Adrenal gland (tissue), 5 donors: ENCODE results near the gene ARHGAP30.

Experiments used
- CTCF ChIP-seq, 6 experiments: fragments of 450-650 bp in 4 of 6; fragments of 200-600 bp in 2 of 6; sonication (generic) in 1 of 6; IDR thresholded peaks; 1 replicate in 5 of 6; 2 replicates in 1 of 6; pipeline versions ENCODE4 v1.5.1 to v1.8.0; 2016 to 2021; ENCODE audit warnings: antibody characterized with exemption in 6 of 6, mild to moderate bottlenecking in 2 of 6, moderate library complexity in 1 of 6
- POLR2A ChIP-seq, 2 donors: fragments of 450-650 bp; IDR thresholded peaks; one replicate each; pipeline ENCODE4 v1.6.1; 2017; ENCODE audit warnings: antibody characterized with exemption in 2 of 2, mild to moderate bottlenecking in 2 of 2, moderate library complexity in 1 of 2
- donor health status: DM: no; HTN: no; CAD: no.

DNA sequence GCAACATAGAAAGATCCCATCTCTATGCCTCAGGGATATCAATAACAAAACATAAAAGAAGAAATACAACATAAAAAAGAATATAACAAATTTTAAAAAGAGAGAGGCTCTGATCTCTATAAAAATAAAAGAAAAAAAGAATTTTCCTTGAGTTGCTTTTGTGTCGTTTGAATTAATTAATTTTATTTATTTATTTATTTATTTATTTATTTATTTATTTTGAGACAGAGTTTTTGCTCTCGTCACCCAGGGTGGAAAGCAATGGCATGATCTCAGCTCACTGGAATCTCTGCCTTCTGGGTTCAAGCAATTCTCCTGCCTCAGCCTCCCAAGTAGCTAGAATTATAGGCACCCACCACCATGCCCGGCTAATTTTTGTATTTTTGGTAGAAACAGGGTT lies 57.3 kb downstream of the ARHGAP30 start:
- TF ChIP-seq CTCF (IDR thresholded peaks at IDR 0.05) = no peak
- TF ChIP-seq POLR2A (IDR thresholded peaks at IDR 0.05) = no peak
